HG02870 (cell line): ENCODE measurements around the gene IFIT1.
"Not testable (repeated sequence)": the region's sequence is repeated elsewhere in the genome, so short reads cannot be mapped to it uniquely, and the experiment has no call there.

Experiments used
- ATAC-seq: cut with Tn5 transposase; IDR thresholded peaks from one replicate; pipeline ENCODE4 v1.9.1; 2021; ENCODE audit warnings: mild to moderate bottlenecking, moderate library complexity; ENCODE audit not compliant: unreplicated experiment

IFIT1 gene

DNA sequence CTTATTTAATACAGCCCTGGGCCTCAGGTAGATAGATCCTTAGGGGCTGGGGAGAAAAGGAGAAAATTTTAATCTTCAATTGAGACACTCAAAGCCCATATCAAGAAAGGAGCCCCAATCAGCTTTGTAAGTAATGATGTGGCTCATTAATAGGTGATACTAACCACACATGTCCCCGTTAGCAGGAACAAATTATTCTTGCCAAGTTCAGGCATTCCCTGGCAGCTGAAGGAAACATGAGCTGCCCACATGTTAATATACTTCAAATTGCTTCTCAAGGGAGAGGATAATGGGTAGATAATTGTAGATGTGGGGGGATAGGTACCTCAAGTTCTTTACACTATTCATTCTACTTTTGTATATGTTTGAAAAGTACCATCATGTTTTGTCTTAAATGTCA lies 36.5 kb downstream of the IFIT1 start:
- no peak for ATAC-seq

DNA sequence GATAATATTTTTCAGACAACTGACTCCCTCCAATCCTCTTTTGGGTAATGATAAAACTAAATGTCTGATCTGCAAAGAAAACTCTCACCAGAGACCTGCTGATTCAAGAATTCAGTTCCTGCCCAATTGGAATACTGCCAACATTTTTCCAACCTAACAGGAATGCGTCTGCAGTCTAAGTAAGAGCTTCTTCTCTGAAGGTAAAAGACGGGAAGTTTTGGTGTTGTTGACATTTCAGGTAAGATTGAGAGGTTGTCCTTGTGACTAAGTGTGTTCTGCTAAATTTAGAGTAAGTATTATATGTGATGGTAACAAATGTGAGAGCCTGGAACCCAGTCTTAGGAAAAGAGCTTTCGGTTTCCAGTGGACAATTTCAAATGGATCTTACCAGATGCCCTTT lies 39.6 kb downstream of the IFIT1 start:
- ATAC-seq: no peak

DNA sequence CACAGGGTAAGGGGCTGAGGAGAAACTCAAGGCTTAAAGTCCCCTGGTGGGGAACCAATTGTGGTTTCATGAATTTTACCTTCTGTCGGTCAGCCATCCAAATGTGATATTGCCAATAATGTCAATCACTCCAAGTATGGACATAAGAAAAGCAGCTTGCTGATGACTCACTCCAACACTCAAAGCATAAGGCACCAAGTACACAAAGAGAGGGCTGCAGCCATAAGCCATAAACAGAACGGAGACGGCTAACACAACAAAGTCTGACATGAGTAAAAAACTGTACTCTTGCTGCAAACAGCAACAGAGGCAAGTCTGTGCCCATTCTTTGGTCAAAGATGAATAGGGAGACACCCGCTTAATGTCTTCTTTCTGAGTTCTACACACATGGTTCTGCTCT lies 46.1 kb downstream of the IFIT1 start:
- ATAC-seq: no peak

DNA sequence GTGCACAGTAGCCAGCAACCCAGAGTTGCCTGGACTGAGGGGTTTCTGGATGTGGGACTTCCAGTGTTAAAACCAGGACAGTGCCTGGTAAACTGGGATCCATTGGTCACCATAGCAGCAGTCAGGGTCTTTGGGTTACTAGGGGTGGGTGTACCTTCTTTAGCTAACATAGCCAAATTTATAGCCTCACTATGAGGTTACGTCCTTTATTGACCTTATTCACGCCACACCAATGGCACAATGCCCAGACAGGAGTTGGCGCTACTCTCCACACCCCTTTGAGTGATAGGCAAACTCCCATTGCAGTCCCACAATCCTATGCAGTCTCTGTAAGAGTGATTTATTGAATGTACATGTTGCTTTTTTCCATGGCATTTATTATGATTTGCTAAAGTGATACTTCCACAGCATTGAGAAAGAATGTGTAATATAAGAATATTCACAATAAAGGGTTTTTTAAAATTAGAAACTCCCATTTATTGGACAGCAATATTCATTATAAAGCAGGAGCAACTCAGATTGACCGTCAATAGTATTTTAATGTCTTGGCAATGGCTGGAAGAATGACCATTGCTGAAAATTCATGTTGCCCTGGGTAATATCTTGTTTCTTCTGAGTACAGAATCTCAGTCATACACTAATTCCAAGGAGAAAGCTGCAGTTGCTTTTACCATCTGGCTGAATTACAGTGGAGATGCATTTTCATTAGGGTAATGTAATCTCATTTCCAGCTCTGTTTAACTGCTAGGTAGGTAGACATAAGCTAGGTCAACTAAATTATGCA lies 48.0 kb downstream of the IFIT1 start:
- ATAC-seq: no peak

DNA sequence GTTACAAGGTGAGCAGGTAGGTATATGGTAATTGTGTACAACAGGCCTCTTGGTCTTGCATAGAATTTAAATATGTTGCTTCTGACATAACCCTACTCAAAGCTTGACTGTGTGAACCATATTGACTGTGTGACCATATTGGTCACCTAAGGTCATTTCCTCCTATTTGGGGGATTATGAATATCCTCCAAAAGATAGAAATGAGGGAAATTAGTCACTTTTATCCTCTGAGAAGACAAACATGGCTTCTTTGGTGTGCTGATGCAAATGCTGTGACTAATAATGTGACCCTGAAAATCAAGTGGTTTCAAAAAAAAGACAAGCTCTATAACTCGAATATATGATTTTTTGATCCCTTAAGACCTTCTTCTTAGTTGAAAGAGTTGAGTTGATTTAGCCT lies 49.9 kb downstream of the IFIT1 start:
- ATAC-seq: no peak

DNA sequence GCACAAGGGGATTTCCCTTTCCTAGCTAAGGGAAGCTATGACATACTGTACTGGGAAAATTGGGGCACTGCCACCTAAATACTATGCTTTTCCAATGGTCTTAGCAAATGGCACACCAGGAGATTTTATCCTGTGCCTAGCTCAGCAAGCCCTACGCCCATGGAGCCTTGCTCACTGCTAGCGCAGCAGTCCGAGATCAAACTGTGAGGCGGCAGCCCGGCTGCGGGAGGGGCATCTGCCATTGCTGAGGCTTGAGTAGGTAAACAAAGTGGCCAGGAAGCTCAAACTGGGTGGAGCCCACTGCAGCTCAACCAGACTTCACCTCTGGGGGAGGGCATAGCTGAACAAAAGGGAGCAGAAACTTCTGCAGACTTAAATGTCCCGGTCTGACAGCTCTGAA lies 52.4 kb downstream of the IFIT1 start:
- not testable (repeated sequence) for ATAC-seq

DNA sequence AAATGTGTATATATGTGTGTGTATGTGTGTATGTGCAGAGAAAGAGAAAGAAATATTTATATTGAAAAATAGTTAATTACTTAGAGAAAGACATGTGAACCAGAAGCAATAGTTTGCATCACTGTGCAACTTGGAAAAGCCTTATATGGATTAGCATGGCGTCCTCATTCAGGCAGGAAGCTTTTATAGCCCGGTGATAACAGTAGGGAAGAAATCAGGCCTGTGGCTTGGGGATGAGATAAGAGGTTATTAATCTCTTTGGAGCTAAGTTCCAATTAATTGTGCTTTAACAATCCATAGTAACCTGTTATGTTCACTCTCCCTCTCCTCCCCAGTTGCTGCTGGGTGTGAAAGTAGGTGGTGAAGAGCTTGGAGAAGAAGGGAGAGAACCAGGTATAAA lies 58.5 kb downstream of the IFIT1 start:
- ATAC-seq: no peak

DNA sequence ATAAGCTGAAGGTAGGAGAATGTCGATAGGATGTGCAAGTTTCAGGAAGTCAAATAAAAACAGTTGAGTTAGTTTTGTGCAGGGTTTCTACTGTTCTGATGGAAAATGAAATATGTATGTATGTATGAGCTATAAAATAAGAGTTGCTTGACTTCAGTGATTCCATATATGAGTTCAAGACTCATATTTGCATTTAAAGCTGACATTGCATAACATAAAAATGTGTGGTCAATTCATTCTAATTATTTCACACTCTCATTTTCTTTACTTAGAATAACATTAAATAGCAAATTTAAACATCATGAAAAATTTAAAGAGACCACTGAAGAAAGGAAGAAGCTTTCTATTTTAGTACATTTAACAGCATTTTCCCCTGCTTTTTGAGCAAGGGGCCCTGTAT lies 59.8 kb downstream of the IFIT1 start:
- ATAC-seq: no peak

DNA sequence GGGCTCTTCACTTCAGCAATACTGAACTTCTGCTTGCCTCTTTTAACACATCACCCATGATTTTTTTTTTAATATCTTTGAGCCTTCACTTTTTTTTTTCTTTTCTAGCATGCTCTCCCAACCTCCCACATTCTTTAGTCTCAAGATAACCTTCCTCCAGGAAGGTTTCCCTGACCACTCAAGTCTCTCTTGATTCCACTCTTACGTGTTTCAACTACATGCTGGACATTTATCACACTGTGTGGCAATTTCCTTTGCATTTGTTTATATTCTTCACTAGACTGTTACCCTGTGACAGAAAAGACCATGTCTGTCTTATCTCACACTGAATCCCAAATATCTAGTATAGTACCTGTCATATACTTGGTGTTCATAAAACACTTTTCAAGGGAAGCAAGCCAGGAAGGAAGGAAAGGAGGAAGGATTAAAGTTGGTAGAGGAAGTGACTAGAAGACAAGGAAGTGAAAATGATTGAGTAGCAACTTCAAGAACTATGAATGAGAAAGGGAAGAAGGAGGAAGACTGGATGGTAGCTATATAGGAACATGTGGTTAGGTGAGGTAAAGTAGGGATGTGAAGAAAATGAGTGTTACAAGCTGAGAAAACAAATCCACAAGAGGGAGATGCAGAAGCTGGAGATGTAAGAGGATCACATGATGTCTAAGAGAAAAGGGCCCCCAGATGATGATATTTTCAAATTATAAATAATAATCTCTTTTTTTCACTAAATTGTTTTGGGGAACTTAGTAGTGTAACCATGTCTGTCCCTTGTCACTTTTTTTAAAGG lies 62.3 kb downstream of the IFIT1 start:
- no peak for ATAC-seq
